K562 (cell line): ENCODE data around the gene PSMB4. TPM values are rescaled to one million over a fixed set of nuclear protein-coding genes. Genes with fewer than 3 reads are reported as not detected.

Experiments
- ATAC-seq: fragments of 200-7000 bp; cut with Tn5 transposase; 3 replicates; pipeline ENCODE4 v1.9.1; 2020; ENCODE audit warnings: moderate library complexity
- BruUV-seq: library from RNA; stranded (reverse); fragments of 400-500 nt; replicated peaks from 2 replicates; lab custom pipeline; 2021; lab: Mats Ljungman, UMichigan
- CTCF ChIA-PET: fragments of 300-600 bp; formaldehyde crosslinking; extraction: SDS; loops from one replicate; lab custom pipeline; 2021; ENCODE audit warnings: low intra/inter-chr PET ratio; lab: Yijun Ruan, JAX
- POLR2A ChIA-PET: fragments of 300-600, 350-650 bp; sonication (Branson Sonifier 250); formaldehyde crosslinking; extraction: SDS; loops from one replicate; lab custom pipeline; 2021; ENCODE audit warnings: antibody characterized with exemption, inconsistent platforms; lab: Yijun Ruan, JAX
- DNase-seq, 4 experiments: peaks; one replicate each; pipeline versions ENCODE4 v3.0.0 to v3.0.0-alpha.2; 2011 to 2018; ENCODE audit warnings: low spot score in 3 of 4, mixed read lengths in 3 of 4; ENCODE audit errors: extremely low read depth in 1 of 4
- FAIRE-seq: peaks from 2 replicates; lab custom pipeline; 2011; peaks lifted over from hg19 to GRCh38; lab: Jason Lieb, UNC
- H2AFZ ChIP-seq: 2 replicates; pipeline ENCODE4 v1.6.0; 2011; ENCODE audit warnings: low read depth, low read length, control low read depth, inconsistent platforms
- H3K27ac ChIP-seq: fragments of 200-600 bp; 3 replicates; pipeline ENCODE4 v1.8.0; 2011; ENCODE audit warnings: low read depth, mild to moderate bottlenecking, control low read depth, inconsistent platforms, low read length, moderate library complexity, mixed read lengths; ENCODE audit errors: extremely low read depth
- H3K27me3 ChIP-seq, 2 experiments: fragments of 300-600 bp in 1 of 2; 2 replicates in 1 of 2; 3 replicates in 1 of 2; pipeline versions ENCODE4 v1.6.0 to v1.8.0; 2011; ENCODE audit warnings: inconsistent platforms in 2 of 2, low read length in 2 of 2, mild to moderate bottlenecking in 1 of 2, mixed read lengths in 1 of 2, moderate library complexity in 1 of 2; ENCODE audit not compliant: control insufficient read depth in 2 of 2, insufficient read depth in 2 of 2
- H3K36me3 ChIP-seq: fragments of 300-600 bp; 3 replicates; pipeline ENCODE4 v1.8.0; 2011; ENCODE audit warnings: mild to moderate bottlenecking, low read length, inconsistent platforms; ENCODE audit not compliant: control insufficient read depth, insufficient read depth
- H3K4me1 ChIP-seq, 2 experiments: fragments of 200-600 bp in 1 of 2; replicated peaks in 1 of 2; 2 replicates in 1 of 2; 3 replicates in 1 of 2; pipeline versions ENCODE4 v1.5.1 to v1.8.0; 2011; ENCODE audit warnings: inconsistent platforms in 2 of 2, low read length in 2 of 2, mild to moderate bottlenecking in 1 of 2, mixed read lengths in 1 of 2, moderate library complexity in 1 of 2; ENCODE audit not compliant: control insufficient read depth in 2 of 2, insufficient read depth in 2 of 2
- H3K4me2 ChIP-seq: 2 replicates; pipeline ENCODE4 v1.6.1; 2011; ENCODE audit warnings: low read length, control low read depth, inconsistent platforms, mixed read lengths; ENCODE audit not compliant: insufficient read depth
- H3K4me3 ChIP-seq: fragments of 200-600 bp; sonication (generic), shearing (Covaris generic); 2 replicates; pipeline ENCODE4 v1.5.1; 2016; ENCODE audit warnings: control low read depth, inconsistent platforms
- H3K79me2 ChIP-seq: fragments of 200-600 bp; 3 replicates; pipeline ENCODE4 v1.8.0; 2011; ENCODE audit warnings: low read length, inconsistent platforms; ENCODE audit not compliant: control insufficient read depth, insufficient read depth
- H3K9ac ChIP-seq, 2 experiments: 2 replicates each; pipeline versions ENCODE4 v1.6.0 to v1.6.1; 2011; ENCODE audit warnings: low read depth in 2 of 2, low read length in 2 of 2, control low read depth in 1 of 2, inconsistent platforms in 1 of 2, mild to moderate bottlenecking in 1 of 2, mixed read lengths in 1 of 2; ENCODE audit not compliant: insufficient read depth in 1 of 2
- H3K9me1 ChIP-seq: one replicate; pipeline ENCODE4 v1.6.0; 2011; ENCODE audit warnings: inconsistent platforms, mild to moderate bottlenecking, low read length, moderate library complexity; ENCODE audit not compliant: control insufficient read depth, insufficient read depth
- H3K9me3 ChIP-seq: replicated peaks from 2 replicates; pipeline ENCODE4 v1.5.1; 2011; ENCODE audit warnings: low read depth, low read length, inconsistent platforms; ENCODE audit not compliant: control insufficient read depth, insufficient read depth
- H4K20me1 ChIP-seq: replicated peaks from 2 replicates; pipeline ENCODE4 v1.6.1; 2011; ENCODE audit warnings: low read length, inconsistent platforms, mixed read lengths; ENCODE audit not compliant: control insufficient read depth, insufficient read depth
- ARHGAP35 ChIP-seq: fragments of 450-650 bp; IDR thresholded peaks from 2 replicates; pipeline ENCODE4 v1.6.1; 2018; ENCODE audit not compliant: partially characterized antibody
- BDP1 ChIP-seq: IDR thresholded peaks from 3 replicates; pipeline ENCODE4 v1.6.1; 2011; ENCODE audit not compliant: insufficient read length, insufficient read depth
- EGR1 ChIP-seq: fragments of 450-650 bp; conservative IDR thresholded peaks from 2 replicates; pipeline ENCODE4 v1.6.1; 2017; ENCODE audit warnings: mild to moderate bottlenecking
- ELK1 ChIP-seq: sonication (generic); formaldehyde crosslinking; IDR thresholded peaks from 2 replicates; pipeline ENCODE4 v1.8.1; 2022; ENCODE audit warnings: missing genetic modification reagents
- ESRRA ChIP-seq: fragments of 450-650 bp; IDR thresholded peaks from 2 replicates; pipeline ENCODE4 v1.6.1; 2014; ENCODE audit warnings: low read depth, mild to moderate bottlenecking, moderate library complexity, borderline replicate concordance
- GATAD2B ChIP-seq: fragments of 450-650 bp; IDR thresholded peaks from 2 replicates; pipeline ENCODE4 v1.6.1; 2017; ENCODE audit warnings: mild to moderate bottlenecking, borderline replicate concordance
- KDM4B ChIP-seq, 2 experiments: fragments of 450-650 bp in 1 of 2; sonication (generic) in 1 of 2; IDR thresholded peaks; 2 replicates each; pipeline ENCODE4 v1.6.1; 2016 to 2017; ENCODE audit warnings: borderline replicate concordance in 2 of 2, antibody characterized with exemption in 1 of 2, low read depth in 1 of 2, mild to moderate bottlenecking in 1 of 2
- MYBL2 ChIP-seq, 2 experiments: fragments of 450-650 bp in 1 of 2; sonication (generic) in 1 of 2; formaldehyde crosslinking in 1 of 2; IDR thresholded peaks; 2 replicates each; pipeline versions ENCODE4 v1.6.1 to v1.8.1; 2017 to 2022; ENCODE audit warnings: borderline replicate concordance in 1 of 2, inconsistent platforms in 1 of 2, low read depth in 1 of 2, mild to moderate bottlenecking in 1 of 2, missing genetic modification reagents in 1 of 2, moderate library complexity in 1 of 2
- RFX1 ChIP-seq: fragments of 450-650 bp; IDR thresholded peaks from 2 replicates; pipeline ENCODE4 v1.6.1; 2016; ENCODE audit warnings: mild to moderate bottlenecking, moderate library complexity
- SMARCA5 ChIP-seq: fragments of 450-650 bp; IDR thresholded peaks from 2 replicates; pipeline ENCODE4 v1.6.1; 2016
- SMARCB1 ChIP-seq: IDR thresholded peaks from 2 replicates; pipeline ENCODE4 v1.6.1; 2011; ENCODE audit warnings: improper control_type of control experiment, low read depth; ENCODE audit not compliant: insufficient read length
- THRA ChIP-seq: fragments of 450-650 bp; IDR thresholded peaks from 2 replicates; pipeline ENCODE4 v1.6.1; 2017; ENCODE audit warnings: mild to moderate bottlenecking, moderate library complexity
- ZC3H4 ChIP-seq: sonication (generic); formaldehyde crosslinking; IDR thresholded peaks from 2 replicates; pipeline ENCODE4 v1.9.0; 2021; ENCODE audit warnings: missing genetic modification reagents, borderline replicate concordance
- ZNF408 ChIP-seq: fragments of 250-450 bp; sonication (Bioruptor Pico); IDR thresholded peaks from 2 replicates; pipeline ENCODE4 v1.4.0; 2020; ENCODE audit warnings: low read depth, mild to moderate bottlenecking, moderate library complexity
- ZNF699 ChIP-seq: fragments of 250-450 bp; sonication (Bioruptor Pico); IDR thresholded peaks from 2 replicates; pipeline ENCODE4 v1.8.0; 2021; ENCODE audit warnings: mild to moderate bottlenecking, moderate library complexity; ENCODE audit not compliant: insufficient replicate concordance
- WGBS: fragments of 100-300 bp; shearing (Covaris generic); methylation state at CpG from one replicate; pipeline ENCODE4 v1.1.6; 2016; ENCODE audit warnings: low coverage, mixed read lengths; ENCODE audit not compliant: insufficient coverage; ENCODE audit errors: missing lambda C conversion rate; 5-methylcytosine and 5-hydroxymethylcytosine counted together
- in situ Hi-C: fragments of 300-500 bp; cut with MboI; formaldehyde crosslinking; loops from 4 replicates; pipeline ENCODE4 v1.15.0; 2018; ENCODE audit warnings: inconsistent platforms, mixed read lengths
- intact Hi-C: fragments of 100-400 bp; cut with micrococcal nuclease; formaldehyde crosslinking; loops from 2 replicates; pipeline ENCODE4 v1.14.2; 2022
- polyA plus RNA-seq, 8 experiments: library from polyadenylated mRNA; depleted of rRNA in 4 of 8; stranded (reverse) in 5 of 8; unstranded in 3 of 8; fragments of >200 nt; fragmentation: Nextera tagmentation in 2 of 8; fragmentation: Illumina TruSeq in 1 of 8; extraction: Ambion mirVana in 2 of 8; extraction: Trizol in 1 of 8; gene quantifications; 2 replicates each; pipeline versions ENCODE4 v1.2.1 to v1.2.3, GENCODE V29; 2011 to 2014; ENCODE audit warnings: inconsistent platforms in 1 of 8, missing spikeins in 1 of 8
- total RNA-seq, 7 experiments: library from RNA; depleted of rRNA in 6 of 7; stranded (reverse); fragments of >200 nt in 6 of 7; fragmentation: Illumina TruSeq in 2 of 7; extraction: Trizol in 2 of 7; gene quantifications; 2 replicates each; pipeline versions ENCODE4 v1.2.1 to v1.2.3, GENCODE V29; 2011 to 2021; ENCODE audit warnings: low replicate concordance in 1 of 7

PSMB4 gene
- total and polyA plus RNA-seq, 9 of the 15 experiments (the other 6 are each of a cell fraction or from before 2014, with no cell fraction given): 397 to 674 (median 475) TPM

GRCh38 chr1:151377150-151377884 is 22.1 kb upstream of the PSMB4 start:
- CTCF ChIA-PET: no interaction called here

More at GRCh38 chr1:151377150-151377884, 22.1 kb upstream of the PSMB4 start:
- BruUV-seq: no TSS peak
- H3K9ac ChIP-seq: no peak overlapping the region; a peak in 1 of 4 replicates
- DNase-seq: no peak
- H3K27ac ChIP-seq: no peak overlapping the region
- intact Hi-C loops (no loop called here), in situ Hi-C loops (no loop called here)
- H3K9me1 ChIP-seq: no peaks in the 10 kb centered on the region
- TF ChIP-seq KDM4B (IDR thresholded peaks at IDR 0.05; ENCODE audit: borderline replicate concordance in 2 of 2, low read depth in 1 of 2) (no peak), ARHGAP35 (no peak), ELK1 (CRISPR knock-in tag) (no peak), ZC3H4 (CRISPR knock-in tag) (no peak), SMARCB1 (no peak), GATAD2B (no peak), MYBL2 (IDR thresholded peaks at IDR 0.05; ENCODE audit: low read depth) (no peak), MYBL2 (CRISPR knock-in tag; IDR thresholded peaks at IDR 0.05; ENCODE audit: borderline replicate concordance) (no peak), BDP1 (no peak), ZNF699 (no peak), SMARCA5 (no peak), ZNF408 (CRISPR knock-in tag) (no peak), EGR1 (no peak), RFX1 (no peak), THRA (no peak), ESRRA (no peak)
- no peak overlapping the region for H2AFZ ChIP-seq
- no peaks in the 10 kb centered on the region for H3K36me3 ChIP-seq
- no peak for ATAC-seq
- peaks cover 6 to 10% of the 10 kb centered on the region in 2 experiments; a peak in 4 of 5 replicates for H3K4me1 ChIP-seq
- H3K79me2 ChIP-seq: peaks cover 3% of the 10 kb centered on the region; the same call in 2 of the 3 replicates
- no peak overlapping the region for H3K4me2 ChIP-seq
- H3K27me3 ChIP-seq: no peaks in the 10 kb centered on the region
- FAIRE-seq: no peak
- H3K9me3 ChIP-seq: no peaks in the 10 kb centered on the region
- POLR2A ChIA-PET: interaction anchor here (0.5 kb wide), 1 partner anchor 545 kb away, joined by 3 read pairs; no protein-coding TSS in a partner anchor
- 38% methylated on average over 3 of the region's 3 CpGs for WGBS
- H4K20me1 ChIP-seq: no peaks in the 10 kb centered on the region
- no peak overlapping the region for H3K4me3 ChIP-seq
